A673 (cell line): ENCODE measurements around the gene IQSEC2.

Source experiments
- CTCF ChIP-seq: fragments of 300-800, 200-600 bp; sonication (generic); conservative IDR thresholded peaks from 2 replicates; pipeline ENCODE4 v1.5.1; 2017; ENCODE audit warnings: low read depth, mild to moderate bottlenecking, antibody characterized with exemption, low read length, moderate library complexity, mixed read lengths
- EZH2 ChIP-seq: fragments of 200-600 bp; sonication (generic); IDR thresholded peaks from 2 replicates; pipeline ENCODE4 v1.6.1; 2017; ENCODE audit warnings: borderline replicate concordance, low read depth, mild to moderate bottlenecking, mixed read lengths, antibody characterized with exemption, low read length; ENCODE audit not compliant: poor library complexity, severe bottlenecking

GRCh38 chrX:53280331-53281320 lies 758 bp downstream of the IQSEC2 start:
- TF ChIP-seq CTCF (no peak), EZH2 (no peak)
